Activated CD8-positive, alpha-beta memory T cell treated with anti-CD3 and anti-CD28 coated beads, Interleukin-2, amount 50 U/mL, for 4 hours (primary cell): ENCODE measurements around the gene LRRC14B.
"Not testable (repeated sequence)": the region's sequence is repeated elsewhere in the genome, so short reads cannot be mapped to it uniquely, and the experiment has no call there.

ENCODE experiments used
- DNase-seq: peaks from one replicate; pipeline ENCODE4 v3.0.0-alpha.2; 2020

Gene LRRC14B

GRCh38 chr5:160921-161802 lies 30.1 kb upstream of the LRRC14B start:
- no peak for DNase-seq

GRCh38 chr5:161803-162110 lies 29.5 kb upstream of the LRRC14B start:
- DNase-seq = no peak

- DNase-seq = no peak
These were observed 29.1 kb upstream of the LRRC14B start for GRCh38 chr5:162190-162564.

GRCh38 chr5:162565-163337 lies 28.5 kb upstream of the LRRC14B start:
- no peak for DNase-seq

- DNase-seq = no peak
These were observed 28.0 kb upstream of the LRRC14B start for GRCh38 chr5:163338-163620.

GRCh38 chr5:163841-164240 lies 27.5 kb upstream of the LRRC14B start:
- DNase-seq = no peak

GRCh38 chr5:164244-164643 lies 27.1 kb upstream of the LRRC14B start:
- no peak for DNase-seq

- DNase-seq = not testable (repeated sequence)
These were observed 26.5 kb upstream of the LRRC14B start for GRCh38 chr5:164783-165182.

GRCh38 chr5:166441-167372 lies 24.6 kb upstream of the LRRC14B start:
- no peak for DNase-seq

- DNase-seq = no peak
These were observed 23.8 kb upstream of the LRRC14B start for GRCh38 chr5:167511-167910.

- DNase-seq = no peak
These were observed 23.2 kb upstream of the LRRC14B start for GRCh38 chr5:167982-168660.

GRCh38 chr5:169071-169727 lies 22.1 kb upstream of the LRRC14B start:
- no peak for DNase-seq

- DNase-seq = no peak
These were observed 21.6 kb upstream of the LRRC14B start for GRCh38 chr5:169728-170094.

GRCh38 chr5:170971-171800 lies 20.1 kb upstream of the LRRC14B start:
- DNase-seq = no peak

GRCh38 chr5:171801-172331 lies 19.4 kb upstream of the LRRC14B start:
- no peak for DNase-seq

GRCh38 chr5:172421-172820 lies 18.9 kb upstream of the LRRC14B start:
- no peak for DNase-seq

- DNase-seq = no peak
These were observed 18.4 kb upstream of the LRRC14B start for GRCh38 chr5:172841-173251.

- no peak for DNase-seq
These were observed 17.7 kb upstream of the LRRC14B start for GRCh38 chr5:173392-174290.

- no peak for DNase-seq
These were observed 17.0 kb upstream of the LRRC14B start for GRCh38 chr5:174291-174600.

GRCh38 chr5:174876-175465 lies 16.3 kb upstream of the LRRC14B start:
- DNase-seq = no peak
